Caki2 (cell line): ENCODE measurements around the gene BIK. TPM values are rescaled to one million over a fixed set of nuclear protein-coding genes. Genes with fewer than 3 reads are reported as not detected.

Source experiments
- DNase-seq: peaks from one replicate; pipeline ENCODE4 v3.0.0-alpha.2; 2015; ENCODE audit warnings: low read depth
- in situ Hi-C: cut with HindIII; loops from 2 replicates; pipeline ENCODE4 v1.10.0; 2016; ENCODE audit warnings: low sequenced_read_pairs, low pct_unique_long_range_greater_than_20kb, mixed read lengths
- total RNA-seq: library from RNA; depleted of rRNA; stranded (reverse); fragments of >200 nt; shearing (Covaris generic); gene quantifications from 2 replicates; pipeline ENCODE4 v1.2.3, GENCODE V29; 2014; ENCODE audit warnings: low replicate concordance; rRNA removed

BIK gene
- total RNA-seq, 1 experiment from 2014 or later: 14.9 TPM

- in situ Hi-C loops: no loop called here
- DNase-seq: no peak
Observed at GRCh38 chr22:43169310-43170130, 59.0 kb downstream of the BIK start.

GRCh38 chr22:43170131-43170480, 59.6 kb downstream of the BIK start:
- no peak for DNase-seq
- in situ Hi-C loops: no loop called here

- in situ Hi-C loops: no loop called here
- no peak for DNase-seq
Observed at GRCh38 chr22:43171019-43171491, 60.5 kb downstream of the BIK start.

- in situ Hi-C loops: no loop called here
- no peak for DNase-seq
Observed at GRCh38 chr22:43171607-43172006, 61.1 kb downstream of the BIK start.

- in situ Hi-C loops: no loop called here
- no peak for DNase-seq
Observed at GRCh38 chr22:43172191-43172590, 61.6 kb downstream of the BIK start.

- in situ Hi-C loops: no loop called here
- DNase-seq: no peak
Observed at GRCh38 chr22:43173566-43173965, 63.0 kb downstream of the BIK start.

- no peak for DNase-seq
- in situ Hi-C loops: no loop called here
Observed at GRCh38 chr22:43173976-43174720, 63.6 kb downstream of the BIK start.

GRCh38 chr22:43174941-43175531, 64.5 kb downstream of the BIK start:
- DNase-seq: no peak
- in situ Hi-C loops: no loop called here

GRCh38 chr22:43176090-43176489, 65.5 kb downstream of the BIK start:
- in situ Hi-C loops: no loop called here

GRCh38 chr22:43177479-43177878, 66.9 kb downstream of the BIK start:
- no peak for DNase-seq
- in situ Hi-C loops: no loop called here

More at GRCh38 chr22:43176090-43176489, 65.5 kb downstream of the BIK start:
- DNase-seq: no peak

Other genes starting within 250 kb of the BIK start
- 145 and 175 TPM in 2 replicates for gene PACSIN2, start 95.6 kb upstream of the BIK start, total RNA-seq
- 7.2 and 13.0 TPM in 2 replicates for gene TTLL1, start 21.4 kb upstream of the BIK start, total RNA-seq
- 41.8 and 67.9 TPM in 2 replicates for gene MCAT, start 32.6 kb downstream of the BIK start, total RNA-seq
- gene TSPO, start 40.8 kb downstream of the BIK start, total RNA-seq: 757 and 778 TPM in 2 replicates
- gene TTLL12, start 76.4 kb downstream of the BIK start, total RNA-seq: 38.8 and 48.9 TPM in 2 replicates
- gene SCUBE1, start 232.6 kb downstream of the BIK start, total RNA-seq: 0.14 TPM in 1 of 2 replicates, not detected in the other